NCI-H128 (cell line): ENCODE measurements around the gene ZFC3H1.

Experiments
- DNase-seq: peaks from one replicate; lab custom pipeline; 2025; ENCODE audit not compliant: unreplicated experiment; lab: John Stamatoyannopoulos, UW

ZFC3H1 gene

GRCh38 chr12:71682466-71682865 lies 18.8 kb upstream of the ZFC3H1 start:
- DNase-seq = no peak

GRCh38 chr12:71671816-71672215 lies 8.2 kb upstream of the ZFC3H1 start:
- DNase-seq = no peak

GRCh38 chr12:71671311-71671710 lies 7.7 kb upstream of the ZFC3H1 start:
- DNase-seq = no peak

GRCh38 chr12:71666259-71666658 lies 2.6 kb upstream of the ZFC3H1 start:
- DNase-seq = no peak

GRCh38 chr12:71665090-71665463 lies 1.4 kb upstream of the ZFC3H1 start:
- no peak for DNase-seq

GRCh38 chr12:71664411-71665089 lies 902 bp upstream of the ZFC3H1 start:
- no peak for DNase-seq

GRCh38 chr12:71662849-71663560 lies 643 bp downstream of the ZFC3H1 start:
- DNase-seq = no peak

GRCh38 chr12:71661977-71662530 lies 1.6 kb downstream of the ZFC3H1 start:
- no peak for DNase-seq

- no peak for DNase-seq
Measured at GRCh38 chr12:71656740-71657139, 6.9 kb downstream of the ZFC3H1 start.

GRCh38 chr12:71655907-71656306 lies 7.7 kb downstream of the ZFC3H1 start:
- no peak for DNase-seq

GRCh38 chr12:71655495-71655894 lies 8.2 kb downstream of the ZFC3H1 start:
- no peak for DNase-seq

GRCh38 chr12:71654200-71654599 lies 9.4 kb downstream of the ZFC3H1 start:
- DNase-seq = no peak

GRCh38 chr12:71653137-71653536 lies 10.5 kb downstream of the ZFC3H1 start:
- no peak for DNase-seq

- DNase-seq = no peak
Measured at GRCh38 chr12:71652656-71653055, 11.0 kb downstream of the ZFC3H1 start.

GRCh38 chr12:71649401-71649800 lies 14.2 kb downstream of the ZFC3H1 start:
- no peak for DNase-seq

- DNase-seq = no peak
Measured at GRCh38 chr12:71648537-71648936, 15.1 kb downstream of the ZFC3H1 start.

GRCh38 chr12:71646512-71646911 lies 17.1 kb downstream of the ZFC3H1 start:
- DNase-seq = no peak

GRCh38 chr12:71645268-71645667 lies 18.4 kb downstream of the ZFC3H1 start:
- DNase-seq = no peak

- no peak for DNase-seq
Measured at GRCh38 chr12:71642264-71642663, 21.4 kb downstream of the ZFC3H1 start.

- DNase-seq = no peak
Measured at GRCh38 chr12:71641390-71641789, 22.3 kb downstream of the ZFC3H1 start.

GRCh38 chr12:71640316-71640715 lies 23.3 kb downstream of the ZFC3H1 start:
- no peak for DNase-seq

- no peak for DNase-seq
Measured at GRCh38 chr12:71639341-71639760, 24.3 kb downstream of the ZFC3H1 start.
